NCI-H1048 (cell line): ENCODE data around the gene MPZ.
"Not testable (repeated sequence)": the region's sequence is repeated elsewhere in the genome, so short reads cannot be mapped to it uniquely, and the experiment has no call there.

ENCODE experiments used
- DNase-seq: peaks from one replicate; lab custom pipeline; 2025; lab: John Stamatoyannopoulos, UW

MPZ gene

DNA sequence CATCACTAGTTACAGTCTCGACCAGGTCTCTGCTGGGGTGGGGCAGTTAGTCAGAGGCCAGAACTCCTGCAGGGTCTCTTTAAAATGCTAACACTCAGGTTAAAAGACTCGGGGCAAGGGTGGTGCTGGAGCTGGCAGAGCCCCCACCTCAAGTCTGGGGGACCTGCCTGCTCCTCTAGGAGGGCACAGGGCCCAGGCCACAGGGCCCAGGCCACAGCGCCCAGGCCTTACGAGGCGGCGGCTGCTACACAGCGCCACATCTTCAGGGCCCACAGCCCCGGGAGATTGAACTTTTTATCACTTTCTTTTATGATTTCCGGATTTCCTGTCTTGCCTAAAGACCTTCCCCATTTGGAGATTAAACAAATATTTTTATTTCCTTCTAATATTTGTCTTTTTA lies 10.4 kb downstream of the MPZ start:
- no peak for DNase-seq

DNA sequence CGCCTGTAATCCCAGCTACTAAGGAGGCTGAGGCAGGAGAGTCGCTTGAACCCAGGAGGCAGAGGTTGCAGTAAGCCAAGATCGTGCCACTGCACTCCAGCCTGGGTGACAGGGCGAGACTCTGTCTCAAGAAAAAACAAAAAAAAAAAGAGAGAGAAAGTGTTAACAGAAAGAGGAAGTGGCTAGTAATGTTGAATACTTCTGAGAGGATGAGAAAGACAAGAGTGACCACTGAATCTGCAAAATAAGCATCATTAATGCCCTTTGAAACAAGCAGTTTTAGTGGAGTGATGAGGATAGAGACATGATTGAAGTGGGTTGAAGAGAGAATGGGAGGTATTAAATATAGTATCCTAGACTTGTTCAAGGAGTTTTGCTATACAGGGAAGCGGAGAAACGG lies 11.7 kb downstream of the MPZ start:
- DNase-seq = no peak

DNA sequence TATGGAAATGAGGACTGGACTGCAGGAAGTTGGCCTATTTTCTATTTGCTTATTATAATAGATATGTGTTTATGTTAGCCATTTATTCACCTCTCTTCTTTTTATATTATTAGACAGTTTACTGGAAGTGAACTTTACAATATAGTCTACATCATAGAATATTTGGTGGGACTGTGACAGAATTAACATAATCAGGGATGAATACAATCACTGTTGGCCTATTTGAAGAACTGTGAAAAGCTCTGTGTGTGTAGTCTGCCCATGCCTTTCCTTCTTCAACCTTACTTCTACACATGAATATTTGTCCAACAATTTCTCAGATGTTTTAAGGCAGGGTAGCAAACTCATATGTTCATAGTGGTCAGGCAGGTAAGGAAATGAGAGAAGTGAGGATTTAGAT lies 12.4 kb downstream of the MPZ start:
- no peak for DNase-seq

DNA sequence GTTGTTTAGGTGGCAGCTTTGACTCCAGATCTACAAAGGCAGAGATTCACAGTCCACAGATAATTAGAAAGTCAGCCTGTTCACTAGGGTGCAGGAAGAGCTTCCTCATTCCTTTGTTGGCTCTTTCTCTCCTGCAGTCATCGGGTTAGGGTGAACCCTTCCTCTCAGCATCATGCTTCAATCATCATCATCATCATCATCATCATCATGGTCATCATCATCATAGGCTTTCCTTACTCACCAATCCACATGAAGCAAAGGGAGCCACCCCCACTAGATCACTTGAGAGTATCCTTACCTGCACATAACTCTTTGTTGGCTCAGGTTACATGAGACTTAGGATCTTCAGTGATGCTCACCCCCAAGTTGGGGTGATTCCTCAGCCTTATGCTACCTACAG lies 19.0 kb downstream of the MPZ start:
- no peak for DNase-seq

DNA sequence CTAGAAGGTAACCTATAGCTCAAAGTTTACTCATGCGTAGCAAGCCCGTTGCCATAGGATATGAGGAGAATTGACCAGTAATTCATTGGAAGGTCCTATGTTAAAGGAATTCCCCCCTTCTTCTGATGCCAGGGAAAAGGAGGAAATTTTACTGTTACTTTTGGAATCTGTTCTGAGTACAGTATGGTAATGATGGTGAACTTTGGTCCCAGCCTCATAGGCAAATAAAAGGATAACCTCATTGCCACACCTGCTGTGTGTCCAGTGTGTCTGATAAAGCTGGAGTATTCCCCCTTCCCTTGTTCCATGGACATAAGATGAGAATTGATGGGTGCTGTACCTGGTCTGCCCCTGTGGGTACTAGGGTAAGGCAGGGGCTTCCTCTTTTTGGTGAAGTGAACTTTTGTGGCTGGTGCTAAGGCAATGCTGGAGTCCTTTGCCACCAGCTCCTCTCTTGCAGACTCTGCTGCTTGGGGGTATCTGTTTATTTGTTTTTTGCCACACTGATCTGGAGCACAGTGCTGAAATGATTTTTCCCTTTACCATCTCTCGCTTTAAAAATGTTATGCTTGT lies 22.2 kb downstream of the MPZ start:
- no peak for DNase-seq

GRCh38 chr1:161285521-161285920 lies 24.2 kb downstream of the MPZ start:
- DNase-seq = no peak

DNA sequence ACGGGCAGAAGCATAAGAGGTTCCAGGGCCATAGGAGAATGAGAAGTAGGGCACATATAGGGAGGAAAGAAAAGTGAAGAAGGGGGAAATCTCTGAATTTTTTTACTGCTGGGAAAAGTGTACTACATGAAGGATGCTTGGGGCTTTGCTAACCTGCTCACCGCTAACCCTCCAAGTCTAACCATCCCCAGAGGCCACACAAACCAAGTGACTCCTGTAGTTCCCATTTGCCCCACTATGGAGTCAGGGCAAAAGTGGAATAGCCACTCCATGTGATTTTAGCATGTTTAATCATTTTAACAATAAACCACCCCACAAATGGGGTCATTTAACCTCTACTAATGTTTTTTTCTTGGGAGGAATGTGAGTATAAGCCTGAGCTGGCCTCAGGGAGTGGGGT lies 24.7 kb downstream of the MPZ start:
- no peak for DNase-seq

GRCh38 chr1:161282991-161283390 lies 26.8 kb downstream of the MPZ start:
- DNase-seq = no peak

GRCh38 chr1:161274874-161275273 lies 34.9 kb downstream of the MPZ start:
- no peak for DNase-seq

- no peak for DNase-seq
Measured at GRCh38 chr1:161273402-161273801, 36.4 kb downstream of the MPZ start.

DNA sequence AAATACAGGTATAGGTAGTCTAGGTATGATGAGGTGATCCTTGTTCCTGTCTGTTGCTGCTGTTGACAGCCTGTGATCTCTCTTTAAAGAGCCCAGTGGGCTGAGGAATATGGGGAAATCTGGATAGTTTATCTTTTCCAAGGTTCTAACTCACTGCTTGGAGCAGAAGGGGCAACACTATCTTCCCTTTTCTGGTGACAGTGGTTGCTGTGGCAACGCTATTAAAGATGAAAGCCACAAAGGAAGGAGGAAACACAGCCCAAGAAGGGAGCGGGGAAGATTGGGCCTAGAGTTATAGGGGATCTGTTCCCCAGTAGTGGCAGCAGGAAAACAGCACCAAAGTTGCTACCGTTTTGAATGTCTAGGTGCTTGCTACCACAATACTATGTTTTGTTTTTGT lies 42.4 kb downstream of the MPZ start:
- DNase-seq = no peak

GRCh38 chr1:161266836-161267235 lies 42.9 kb downstream of the MPZ start:
- DNase-seq = no peak

DNA sequence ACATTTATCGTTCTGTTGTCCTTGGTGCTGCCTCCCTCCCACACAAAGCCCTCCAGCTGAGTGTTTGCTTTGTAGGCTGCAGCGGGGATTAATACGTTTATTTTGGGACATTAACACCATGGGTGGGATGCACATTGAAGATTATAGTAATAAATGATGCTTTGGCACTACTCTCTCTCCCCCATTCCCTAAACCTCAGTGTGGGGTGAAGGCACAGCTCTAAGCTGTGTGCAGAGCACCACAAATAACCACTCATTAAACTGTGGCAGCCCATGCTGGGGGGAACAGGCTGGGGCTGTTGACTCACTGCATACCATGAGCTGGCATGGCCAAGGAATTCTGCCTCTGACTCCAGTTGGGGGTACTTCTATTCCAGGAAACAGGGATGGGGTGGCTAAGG lies 43.6 kb downstream of the MPZ start:
- DNase-seq = no peak

DNA sequence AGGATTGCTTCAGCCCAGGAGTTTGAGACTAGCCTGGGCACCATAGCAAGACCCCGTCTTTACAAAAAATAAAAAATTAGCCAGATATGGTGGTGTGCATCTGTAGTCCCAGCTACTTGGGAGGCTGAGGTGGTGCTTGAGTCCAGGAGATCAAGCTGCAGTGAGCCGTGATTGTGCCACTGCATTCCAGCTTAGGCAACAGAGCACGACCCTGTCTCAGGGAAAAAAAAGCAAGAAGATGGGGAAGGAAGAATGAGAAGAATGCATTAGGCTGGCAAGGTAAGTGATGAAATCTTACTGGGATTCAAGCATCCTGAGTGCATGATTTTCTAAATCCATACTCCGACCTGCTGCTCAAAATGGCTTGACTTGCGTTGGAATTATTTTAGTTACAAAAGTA lies 44.5 kb downstream of the MPZ start:
- no peak for DNase-seq

DNA sequence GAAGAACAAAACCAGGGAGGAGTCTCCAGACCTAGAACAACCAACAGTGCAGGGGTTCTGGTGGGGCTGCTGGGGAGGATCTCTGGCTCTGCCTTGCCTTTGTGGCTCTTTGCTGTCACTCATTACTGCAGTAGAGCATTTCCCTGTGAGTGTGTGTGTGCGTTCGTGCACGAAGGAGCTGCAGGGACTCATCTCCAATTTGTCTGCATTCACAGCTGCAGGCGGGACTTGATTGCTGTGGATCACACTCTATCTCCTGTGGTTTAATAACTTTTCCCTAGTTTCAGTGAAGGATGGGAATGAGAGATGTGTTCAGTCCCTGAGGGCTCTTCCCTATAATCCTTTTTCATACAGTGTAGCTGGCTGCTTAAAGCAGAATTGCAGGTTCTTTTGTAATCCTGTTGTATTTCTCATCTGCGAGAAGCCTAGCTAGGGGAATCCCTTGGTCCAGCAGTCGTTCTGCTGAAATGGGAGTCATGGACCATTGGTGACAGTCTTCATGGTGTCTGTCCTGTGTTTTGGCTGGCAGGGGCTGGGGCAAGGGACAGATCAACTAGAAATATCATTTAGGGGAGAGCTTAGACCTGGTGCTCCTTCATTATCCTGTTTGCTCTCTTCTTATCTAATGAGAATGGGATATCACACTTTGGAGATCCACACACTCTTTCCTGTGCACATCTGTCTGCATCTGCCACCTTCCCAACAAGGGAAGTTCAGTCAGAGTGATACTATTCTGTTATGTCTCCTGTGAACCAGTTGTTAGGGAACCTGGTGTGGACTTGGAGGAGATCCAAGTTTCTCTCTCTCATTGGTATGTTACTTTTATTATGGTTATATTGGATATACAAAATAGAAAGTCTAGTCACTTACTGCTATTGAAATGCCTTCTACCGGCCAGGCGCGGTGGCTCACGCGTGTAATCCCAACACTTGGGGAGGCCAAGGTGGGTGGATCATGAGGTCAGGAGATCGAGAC lies 48.2 kb downstream of the MPZ start:
- no peak for DNase-seq

DNA sequence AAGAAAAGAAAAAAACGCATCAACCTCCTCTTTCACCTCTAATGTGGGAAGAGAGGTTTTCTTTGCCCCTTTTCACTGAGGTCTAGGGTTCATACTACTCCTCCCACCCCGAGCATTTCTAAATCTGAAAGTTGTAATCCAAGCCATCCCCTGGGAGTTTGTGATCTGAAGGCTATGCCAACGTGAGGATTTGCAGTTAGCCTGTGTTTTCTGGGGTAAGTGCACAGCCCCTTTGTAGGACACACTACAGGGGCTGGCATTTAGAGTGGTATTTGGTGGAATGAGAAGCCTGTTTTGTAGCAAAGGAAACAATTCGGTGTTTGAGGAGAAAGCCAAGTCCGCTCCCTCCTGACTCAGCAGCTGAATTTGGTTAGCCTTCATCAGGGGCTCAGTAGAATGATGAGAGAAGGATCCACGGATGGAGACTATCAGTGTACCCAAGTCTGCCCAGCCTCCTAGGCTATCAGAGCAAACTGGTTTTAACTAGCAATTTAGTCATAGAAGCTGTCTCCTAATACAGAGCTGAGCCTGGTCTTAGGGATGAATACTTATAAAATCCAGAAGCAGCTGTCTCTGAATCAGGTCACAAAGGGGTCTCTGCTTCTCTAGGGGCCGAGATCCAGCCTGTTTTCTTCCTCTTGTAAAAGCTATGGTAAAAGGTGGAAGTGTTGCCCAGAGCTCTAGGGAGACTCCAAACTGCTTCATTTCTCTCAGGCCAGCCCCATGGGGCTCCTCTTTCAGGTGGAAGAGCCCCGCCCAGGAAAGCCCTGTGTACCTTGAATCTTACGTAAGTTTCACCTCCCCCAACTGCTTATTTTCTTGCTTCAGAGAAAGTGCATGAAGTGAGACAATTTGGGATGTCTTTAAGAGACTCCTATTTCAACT lies 49.1 kb downstream of the MPZ start:
- DNase-seq = no peak

- DNase-seq = no peak
Measured at GRCh38 chr1:161259765-161260164, 50.0 kb downstream of the MPZ start.

DNA sequence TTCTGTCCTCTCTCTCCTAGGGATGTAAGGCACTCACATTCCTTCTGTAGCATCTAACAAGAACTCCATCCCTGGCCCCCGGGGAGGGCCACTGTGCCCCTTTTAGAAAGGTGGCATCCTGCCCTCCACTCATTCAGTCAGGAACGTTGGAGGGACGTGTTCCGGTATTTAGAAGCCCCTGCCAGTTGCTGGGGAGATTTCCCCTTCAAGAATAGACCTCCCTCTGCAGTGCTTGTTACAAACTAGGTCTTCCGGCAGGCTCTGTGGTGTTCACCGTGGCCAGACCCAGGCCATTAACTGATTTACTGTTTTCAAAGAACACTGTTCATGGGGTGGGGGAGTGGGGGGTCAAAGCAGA lies 50.4 kb downstream of the MPZ start:
- DNase-seq = no peak

DNA sequence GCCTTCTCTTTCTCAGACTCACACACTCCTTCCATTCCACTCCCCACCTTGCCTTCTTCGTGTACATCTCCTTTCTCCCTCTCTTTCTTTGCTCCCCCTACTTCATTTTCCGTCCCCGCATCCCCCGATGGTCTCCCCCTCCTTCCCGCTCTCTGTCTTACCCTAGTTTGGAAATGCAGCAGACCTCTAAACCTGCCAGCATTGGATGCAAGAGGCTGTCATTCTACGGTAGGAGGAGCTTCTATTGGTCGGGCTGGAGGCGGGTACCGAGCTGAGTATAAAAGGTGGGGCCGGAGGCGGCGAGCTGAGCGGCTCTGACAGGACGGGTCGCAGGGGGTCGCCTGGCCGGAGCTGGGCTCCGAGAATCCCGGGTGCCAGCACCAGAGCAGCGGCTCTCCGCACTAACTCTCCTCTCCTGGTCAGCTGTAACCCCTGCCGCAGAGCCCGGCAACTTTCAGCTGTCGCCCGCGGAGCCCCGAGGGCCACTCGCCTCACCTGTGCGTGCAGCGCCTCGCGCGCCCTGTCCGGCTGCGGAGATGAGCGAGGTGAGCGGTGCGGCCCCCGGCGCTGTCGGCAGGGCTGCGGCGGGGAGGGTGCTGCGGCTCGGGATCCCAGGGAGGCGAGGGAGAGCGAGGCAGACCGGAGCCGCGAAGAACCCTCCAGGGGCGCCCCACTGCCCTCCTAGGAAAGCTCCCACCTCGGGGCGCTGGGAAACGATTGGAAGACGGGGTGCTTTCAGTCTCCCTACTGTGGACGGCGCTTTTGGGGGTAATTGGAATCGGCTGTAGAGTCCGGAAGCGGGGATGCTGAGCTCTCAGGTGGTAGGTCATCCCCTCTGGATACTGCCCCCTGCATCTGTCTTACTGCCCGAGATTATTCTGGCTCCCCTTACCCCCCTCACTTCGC lies 51.1 kb downstream of the MPZ start, which contains the start of gene PCP4L1:
TSS of gene PCP4L1 (plus strand) at position 307 of the 906 bp plus-strand sequence. CDS start at position 537, 230 bp downstream.
- DNase-seq = no peak

DNA sequence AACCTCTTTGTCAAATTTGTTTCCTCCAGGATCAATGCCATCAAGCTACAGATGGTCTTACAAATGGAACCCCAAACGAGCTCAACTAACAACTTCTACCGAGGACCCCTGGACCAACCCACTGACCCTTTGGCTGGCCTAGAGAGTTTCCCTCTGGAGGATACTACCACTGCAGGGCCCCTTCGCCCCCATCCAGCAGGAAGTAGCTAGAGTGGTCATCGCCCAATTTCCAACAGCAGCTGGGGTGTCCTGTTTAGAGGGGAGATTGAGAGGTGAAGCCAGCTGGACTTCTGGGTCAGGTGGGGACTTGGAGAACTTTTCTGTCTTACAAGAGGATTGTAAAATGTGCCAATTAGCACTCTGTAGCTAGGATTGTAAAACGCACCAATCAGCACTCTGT lies 52.7 kb downstream of the MPZ start:
- DNase-seq = not testable (repeated sequence)

- not testable (repeated sequence) for DNase-seq
Measured at GRCh38 chr1:161255955-161256520, 53.7 kb downstream of the MPZ start.
